Kidney capillary endothelial cell (primary cell): ENCODE measurements around the gene UCMA.

ENCODE experiments used
- DNase-seq: peaks from one replicate; pipeline ENCODE4 v3.0.0-alpha.2; 2018; ENCODE audit warnings: low spot score

Gene UCMA

DNA sequence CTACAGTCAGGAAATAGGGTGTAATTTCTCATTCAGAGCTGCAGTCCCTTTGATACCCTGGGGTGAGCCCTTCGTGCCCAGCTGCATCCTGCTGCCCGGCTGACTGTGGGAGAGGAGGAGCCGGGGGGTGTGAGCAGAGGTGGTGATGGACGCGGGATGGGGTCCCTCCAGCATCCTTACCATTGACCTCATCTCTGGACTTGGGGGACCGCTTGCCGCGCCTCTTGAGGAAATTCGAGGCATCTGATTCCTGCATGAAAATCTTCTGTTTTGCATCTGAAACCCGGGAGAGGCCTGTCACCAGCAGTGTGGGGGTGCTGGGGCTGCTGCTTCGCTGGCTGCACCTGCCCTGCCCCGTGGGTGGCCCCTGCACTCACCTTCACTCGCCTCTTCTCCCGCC lies 816 bp downstream of the UCMA start:
- no peak for DNase-seq

DNA sequence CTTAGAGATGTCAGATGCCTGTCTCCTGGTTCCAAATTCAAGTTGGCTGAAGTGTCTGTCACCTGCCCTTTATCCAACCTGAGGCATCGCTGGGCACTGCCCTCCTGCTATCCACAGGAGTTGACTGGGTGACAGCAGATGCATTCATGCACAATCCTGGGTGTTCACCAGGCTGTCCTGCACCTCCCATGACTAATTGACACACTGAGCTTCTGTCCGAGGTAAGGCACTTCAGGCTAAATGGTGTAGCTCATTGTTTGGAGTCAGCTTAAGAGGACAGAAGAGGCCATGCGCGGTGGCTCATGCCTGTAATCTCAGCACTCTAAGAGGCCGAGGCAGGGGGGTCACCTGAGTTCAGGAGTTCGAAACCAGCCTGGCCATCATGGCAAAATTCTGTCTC lies 2.4 kb downstream of the UCMA start:
- DNase-seq, result no peak

DNA sequence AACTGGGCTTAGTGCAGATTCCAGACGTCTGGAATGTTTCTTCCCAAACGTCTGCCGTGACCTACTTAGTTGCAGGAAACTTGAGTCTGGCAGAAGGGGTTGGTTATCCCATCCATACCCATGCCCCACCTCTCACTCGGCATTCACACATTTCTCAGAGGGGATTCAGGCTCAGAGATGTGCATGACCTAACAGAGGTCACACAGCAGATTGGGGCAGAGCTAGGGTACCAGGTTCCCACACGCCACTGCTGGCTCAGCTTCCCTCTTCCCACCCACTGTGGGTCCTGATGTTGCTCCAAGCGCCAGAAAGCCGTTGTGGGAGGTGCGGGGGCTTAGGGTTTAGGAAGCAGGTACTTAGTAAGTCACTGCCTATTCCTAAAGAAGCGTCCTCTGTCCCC lies 3.0 kb downstream of the UCMA start:
- DNase-seq, result no peak

DNA sequence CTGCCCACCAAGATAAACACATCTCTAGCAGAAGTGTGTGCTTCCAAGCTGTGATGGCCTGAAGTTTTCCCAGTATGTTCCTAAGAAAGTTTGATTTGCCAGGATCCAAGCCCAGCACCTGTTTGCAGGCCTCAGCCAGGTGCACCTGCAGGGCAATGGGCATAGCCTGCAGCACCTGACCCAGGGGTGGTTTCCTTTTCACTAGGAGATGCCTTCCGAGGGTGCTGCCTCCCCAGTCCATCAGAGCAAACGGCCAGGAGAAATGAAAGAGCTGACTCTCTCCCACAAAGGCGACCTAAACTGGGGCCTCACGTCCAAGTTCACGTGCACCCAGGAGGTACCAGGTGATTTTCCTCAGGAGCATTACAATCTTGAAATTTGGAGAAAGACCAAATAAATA lies 7.1 kb downstream of the UCMA start:
- no peak for DNase-seq

DNA sequence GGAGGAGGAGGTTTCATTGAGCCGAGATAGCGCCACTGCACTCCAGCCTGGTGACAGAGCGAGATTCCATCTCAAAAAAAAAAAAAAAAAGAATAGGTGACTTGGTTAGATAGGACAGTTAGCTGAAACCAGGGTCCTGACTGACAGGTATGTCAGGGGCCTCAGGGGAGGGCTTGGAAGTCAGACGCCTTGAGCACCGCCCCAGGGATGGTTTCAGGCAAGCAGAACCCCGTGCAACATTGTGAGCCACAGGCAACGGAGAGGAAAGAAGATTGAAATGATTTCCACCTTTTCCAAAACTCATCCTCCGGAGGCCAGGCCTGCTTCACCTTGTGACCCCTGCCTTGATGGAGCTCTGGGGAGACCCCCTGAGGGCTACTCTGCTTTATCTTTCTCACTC lies 8.6 kb downstream of the UCMA start:
- DNase-seq, result no peak

DNA sequence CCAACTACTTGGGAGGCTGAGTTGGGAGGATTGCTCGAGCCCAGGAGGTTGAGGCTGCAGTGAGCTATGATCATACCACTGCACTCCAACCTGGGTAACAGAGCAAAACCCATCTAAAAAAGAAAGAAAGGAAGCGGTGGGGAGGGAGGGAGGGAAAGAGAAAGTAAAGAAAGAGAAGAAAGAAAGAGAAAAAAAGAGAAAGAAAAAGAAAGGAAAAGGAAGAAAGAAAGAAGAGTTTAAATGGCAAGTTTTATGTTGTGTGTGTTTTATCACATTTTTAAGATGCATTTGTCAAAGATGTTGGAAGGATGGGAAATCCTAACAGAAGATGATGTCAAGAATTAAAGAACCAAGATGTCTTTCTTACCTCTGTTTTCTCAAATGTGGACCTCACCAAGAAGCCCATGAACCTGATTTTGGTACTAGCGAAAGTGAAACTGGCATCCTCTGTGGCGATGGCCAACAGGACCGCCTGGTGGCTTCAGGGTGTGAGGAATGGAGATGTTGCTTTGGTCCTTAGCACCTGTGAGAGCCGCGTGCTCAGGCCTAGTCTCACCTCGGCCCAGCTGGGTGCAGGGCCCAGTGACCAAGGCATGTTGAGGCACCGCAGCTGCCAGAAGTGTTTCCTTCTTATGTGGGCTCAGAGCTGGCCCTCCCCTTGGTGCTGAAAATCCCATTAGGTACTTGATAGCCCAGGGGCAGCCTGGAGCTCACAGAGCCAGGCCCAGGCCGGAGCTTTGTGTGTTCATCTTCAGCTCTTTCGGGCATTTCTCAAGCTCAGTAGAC lies 9.8 kb downstream of the UCMA start:
- no peak for DNase-seq

DNA sequence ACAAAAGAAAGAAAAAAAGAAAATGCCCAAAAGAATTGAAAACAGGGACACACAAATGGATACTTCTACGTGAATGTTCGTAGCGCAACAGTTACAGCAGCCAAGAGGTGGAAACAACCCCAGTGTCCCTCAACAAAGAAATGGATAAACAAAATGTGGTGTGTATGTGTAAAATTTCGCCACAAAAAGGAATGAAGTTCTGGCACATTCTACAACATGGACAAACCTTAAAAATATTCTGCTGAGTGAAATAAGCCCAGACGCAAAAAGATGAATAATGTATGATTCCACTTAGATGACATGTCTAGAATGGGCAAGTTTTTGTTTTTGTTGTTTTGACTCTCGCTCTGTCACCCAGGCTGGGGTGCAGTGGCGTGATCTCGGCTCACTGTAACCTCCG lies 10.9 kb downstream of the UCMA start:
- no peak for DNase-seq

DNA sequence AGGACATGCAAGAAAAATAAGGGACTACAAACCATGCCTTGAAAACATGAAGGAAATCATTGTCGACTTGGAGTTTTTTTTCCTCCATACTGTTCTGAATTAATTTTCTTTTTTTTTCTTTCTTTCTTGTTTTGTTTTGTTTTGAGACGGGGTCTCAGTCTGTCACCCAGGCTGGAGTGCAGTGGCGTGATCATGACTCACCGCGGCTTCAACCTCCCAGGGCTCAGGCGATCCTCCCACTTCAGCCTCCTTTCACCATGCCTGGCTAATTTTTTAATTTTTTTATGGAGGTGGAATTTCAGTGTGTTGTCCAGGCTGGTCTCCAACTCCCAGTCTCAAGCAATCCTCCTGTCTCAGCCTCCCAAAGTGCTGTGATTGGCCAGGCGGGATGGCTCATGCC lies 11.6 kb downstream of the UCMA start:
- no peak for DNase-seq

DNA sequence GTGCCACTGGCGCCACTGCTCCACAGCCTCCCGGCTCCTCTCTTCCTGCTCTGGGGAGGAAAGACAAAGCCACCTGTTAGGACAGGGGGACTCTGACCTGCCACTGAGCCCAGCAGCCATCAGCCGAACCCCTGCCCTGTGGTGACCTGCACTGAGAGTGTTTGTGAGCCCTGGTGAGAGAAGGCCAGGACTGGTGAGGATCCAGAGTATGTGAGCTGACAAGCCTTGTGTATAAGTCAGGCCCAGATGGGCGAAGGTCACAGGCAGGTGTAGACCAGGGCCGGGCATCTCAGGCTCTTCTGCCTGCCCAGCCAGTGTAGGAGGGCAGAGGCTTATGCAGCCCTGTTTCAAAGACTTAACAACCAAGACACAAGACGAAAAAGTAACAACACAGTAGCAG lies 12.0 kb downstream of the UCMA start:
- no peak for DNase-seq

DNA sequence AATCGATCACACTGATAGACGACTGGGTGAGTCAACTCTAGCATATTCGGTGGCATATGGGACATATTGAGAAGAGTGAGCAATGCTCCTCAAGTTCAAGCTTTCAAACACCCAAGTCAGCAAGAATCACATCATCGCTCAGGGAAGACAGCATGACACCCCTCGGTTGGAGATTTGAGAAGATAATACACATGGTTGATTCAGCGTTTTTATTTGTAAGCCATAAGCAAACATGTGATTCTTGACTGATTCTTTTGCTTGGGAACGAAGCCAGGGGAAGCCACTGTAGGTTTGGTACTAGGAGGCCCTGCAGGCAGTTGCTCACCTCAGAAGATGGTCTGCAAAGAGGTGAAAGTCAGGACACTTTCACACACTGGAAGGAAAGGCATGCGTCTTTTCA lies 12.6 kb downstream of the UCMA start:
- DNase-seq, result no peak

DNA sequence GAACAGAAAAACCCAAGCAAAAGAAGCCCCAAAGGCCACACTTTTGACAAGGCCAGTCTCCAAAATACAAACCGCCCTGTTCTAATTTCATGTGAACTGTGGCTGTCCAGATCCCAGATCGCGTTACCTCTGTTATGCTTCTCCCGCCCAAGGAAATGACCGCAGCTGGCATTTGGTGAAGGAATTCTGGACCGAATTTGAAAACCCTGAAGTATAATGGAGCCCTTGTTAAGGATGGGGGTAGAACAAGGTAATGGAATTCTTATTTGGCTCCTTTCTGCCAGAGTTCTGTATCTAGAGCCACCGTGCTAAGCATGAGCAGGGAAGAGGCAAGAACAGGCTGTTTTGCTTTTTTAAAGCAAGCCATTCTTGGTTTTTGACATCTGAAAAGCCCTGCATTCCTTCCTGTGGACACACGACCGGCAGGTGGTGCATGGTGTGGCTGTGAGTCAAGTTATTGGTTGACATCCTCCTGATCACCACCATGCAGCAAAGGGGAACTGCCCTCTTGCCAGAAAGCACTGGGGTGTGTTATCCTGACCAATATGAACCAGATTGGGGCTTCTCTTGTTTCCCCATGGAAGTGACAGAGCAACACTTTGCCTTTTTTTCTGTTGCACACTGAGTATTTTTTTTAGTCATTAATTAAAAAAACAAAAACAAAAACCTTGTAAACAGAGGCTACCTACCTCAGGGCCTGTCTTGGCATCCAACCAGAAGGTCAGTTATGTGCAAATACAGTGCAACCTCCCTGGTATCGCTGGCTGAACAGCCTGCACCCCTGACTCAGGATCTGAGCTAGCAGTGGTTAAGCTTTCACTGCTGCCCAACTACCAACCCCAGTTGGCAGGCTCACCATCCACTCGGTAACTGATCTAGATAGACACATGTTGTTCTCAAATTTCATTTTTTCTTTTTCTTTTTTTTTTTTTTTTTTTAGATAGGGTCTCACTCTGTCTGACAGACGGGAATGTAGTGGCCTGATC lies 14.2 kb downstream of the UCMA start:
- no peak for DNase-seq

DNA sequence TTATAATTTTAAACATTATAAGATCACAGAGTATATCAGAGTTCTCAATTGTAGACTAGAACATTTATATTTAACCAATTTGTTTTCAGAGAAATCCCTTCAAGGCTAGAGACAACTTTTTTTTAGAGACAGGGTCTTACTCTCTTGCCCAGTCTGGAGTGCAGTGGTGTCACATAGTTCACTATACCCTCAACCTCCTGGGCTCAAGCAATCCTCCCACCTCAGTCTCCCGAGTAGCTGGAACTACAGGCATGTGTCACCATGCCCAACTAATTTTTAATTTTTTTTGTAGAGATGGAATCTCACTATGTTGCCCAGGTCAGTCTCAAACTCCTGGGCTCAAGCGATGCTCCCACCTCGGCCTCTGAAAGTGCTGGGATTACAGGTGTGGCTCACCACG lies 15.3 kb downstream of the UCMA start:
- DNase-seq, result no peak

DNA sequence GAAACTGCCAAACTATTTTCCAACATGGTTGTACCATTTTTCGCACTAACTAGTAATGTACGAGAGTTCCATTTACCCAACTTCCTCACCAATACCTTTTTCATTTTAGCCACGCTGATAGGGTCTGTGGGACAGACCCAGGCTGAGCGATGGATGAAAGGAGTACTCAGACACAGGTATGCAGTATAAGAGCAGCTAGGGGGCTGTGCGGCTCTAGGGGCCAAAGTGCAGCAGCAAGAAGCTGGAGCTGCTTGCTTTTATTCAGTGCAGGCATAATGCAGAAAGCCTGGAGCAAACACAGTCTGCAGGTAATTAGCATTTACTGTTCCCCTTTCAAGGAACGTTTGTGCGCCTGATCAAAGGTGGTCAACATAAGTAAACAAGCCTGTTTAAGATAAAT lies 21.0 kb downstream of the UCMA start:
- no peak for DNase-seq

DNA sequence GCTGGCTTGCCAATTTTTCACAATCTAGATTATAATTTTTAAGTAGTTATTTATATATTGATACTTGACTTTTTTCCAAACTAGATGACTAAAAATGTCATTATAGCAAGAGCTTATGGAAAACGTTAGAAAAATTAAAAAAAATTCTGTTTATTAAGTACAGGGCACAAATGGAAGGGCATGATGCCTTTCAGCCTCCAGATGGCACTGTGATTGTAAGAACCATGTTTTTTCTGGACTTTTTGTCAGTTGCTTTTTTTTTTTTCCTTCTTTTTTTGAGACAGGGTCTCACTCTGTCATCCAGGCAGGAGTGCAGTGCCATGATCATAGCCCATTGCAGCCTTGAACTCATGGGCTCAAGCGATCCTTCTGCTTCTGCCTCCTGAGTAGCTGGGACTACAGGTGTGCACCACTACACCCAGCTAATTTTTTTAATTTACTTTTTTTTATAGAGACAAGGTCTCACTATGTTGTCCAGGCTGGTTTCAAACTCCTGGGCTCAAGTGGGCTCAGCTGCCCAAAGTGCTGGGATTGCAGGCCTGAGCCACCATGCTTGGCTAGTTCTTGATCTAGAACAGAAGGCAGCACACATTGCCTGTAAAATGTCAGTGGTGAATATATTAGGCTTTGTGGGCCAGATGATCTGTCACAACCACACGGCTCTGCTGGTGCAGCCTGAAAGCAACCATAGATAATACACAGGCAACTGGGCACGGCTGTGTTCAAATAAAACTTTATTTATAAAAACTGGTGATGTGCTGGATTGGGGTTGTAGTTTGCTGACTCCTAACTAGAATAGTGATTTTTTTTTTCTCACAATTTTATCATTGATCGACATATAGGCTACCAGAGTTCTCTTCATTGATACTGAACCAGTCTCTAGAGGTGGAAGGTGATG lies 27.4 kb downstream of the UCMA start:
- peak; percentile 16 for DNase-seq

DNA sequence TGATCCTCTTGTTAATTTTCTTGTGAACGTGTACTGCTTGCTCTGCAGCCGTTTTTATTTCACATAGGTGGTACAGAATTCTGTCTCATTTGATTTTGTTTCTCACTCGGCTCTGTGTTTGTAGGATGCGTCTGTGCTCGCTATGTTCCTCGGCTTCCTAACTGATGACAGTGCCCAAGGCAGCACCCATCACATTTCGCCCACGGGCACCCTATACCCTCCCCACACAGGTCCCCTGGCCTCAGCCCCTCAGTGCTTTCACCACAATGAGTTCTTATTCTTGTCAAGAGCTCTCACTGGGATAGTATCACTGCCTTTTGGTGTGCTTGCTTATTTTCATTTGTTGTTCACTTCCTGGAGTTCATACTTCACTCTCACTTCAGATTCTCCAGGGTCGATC lies 28.1 kb downstream of the UCMA start:
- DNase-seq, result no peak

DNA sequence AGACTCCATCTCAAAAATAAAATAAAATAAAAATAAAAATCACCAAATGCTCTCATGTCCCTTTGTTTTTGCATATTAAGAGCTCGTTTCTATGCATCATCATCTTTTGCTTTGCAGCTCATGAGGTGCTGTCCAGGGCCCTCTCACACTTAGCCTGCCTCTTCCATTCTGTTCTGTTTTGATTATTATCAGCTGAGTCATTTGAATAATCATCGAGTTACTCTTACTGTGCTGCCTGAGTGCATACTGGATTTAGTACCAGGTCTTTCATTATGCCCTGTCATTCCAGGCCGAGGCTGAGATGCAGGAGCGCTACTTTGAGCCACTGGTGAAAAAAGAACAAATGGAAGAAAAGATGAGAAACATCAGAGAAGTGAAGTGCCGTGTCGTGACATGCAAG lies 33.0 kb downstream of the UCMA start:
- DNase-seq, result no peak

DNA sequence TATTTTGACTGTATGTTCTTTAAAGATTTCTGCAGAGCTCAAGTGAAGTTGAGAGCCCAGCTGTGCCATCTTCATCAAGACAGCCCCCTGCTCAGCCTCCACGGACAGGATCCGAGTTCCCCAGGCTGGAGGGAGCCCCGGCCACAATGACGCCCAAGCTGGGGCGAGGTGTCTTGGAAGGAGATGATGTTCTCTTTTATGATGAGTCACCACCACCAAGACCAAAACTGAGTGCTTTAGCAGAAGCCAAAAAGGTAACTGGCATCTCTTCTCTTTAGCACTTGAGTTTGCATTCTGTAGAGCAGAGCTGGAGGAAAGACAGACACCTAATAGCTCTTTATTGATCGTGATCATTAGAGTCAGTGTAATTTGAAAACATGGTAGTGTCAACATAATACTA lies 39.2 kb downstream of the UCMA start:
- no peak for DNase-seq

DNA sequence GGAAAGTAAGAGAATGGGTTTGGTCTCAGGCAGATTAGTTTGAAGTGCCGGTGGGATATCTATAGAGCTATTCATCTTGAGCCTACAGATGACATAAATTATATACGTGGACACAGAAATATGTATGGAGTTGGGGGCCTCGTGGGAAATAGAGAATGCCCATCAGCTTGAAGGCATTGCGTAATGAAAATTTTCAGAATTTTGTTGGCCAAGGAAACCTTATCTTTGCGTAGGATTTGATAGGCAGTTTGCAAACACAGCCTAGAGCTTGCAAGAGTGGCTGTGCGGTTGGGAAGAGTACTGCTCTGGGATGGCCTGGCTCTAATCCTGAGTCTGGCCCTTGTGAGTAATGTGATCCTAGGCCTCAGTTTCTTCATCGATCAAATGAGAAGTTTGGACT lies 40.5 kb downstream of the UCMA start:
- no peak for DNase-seq

DNA sequence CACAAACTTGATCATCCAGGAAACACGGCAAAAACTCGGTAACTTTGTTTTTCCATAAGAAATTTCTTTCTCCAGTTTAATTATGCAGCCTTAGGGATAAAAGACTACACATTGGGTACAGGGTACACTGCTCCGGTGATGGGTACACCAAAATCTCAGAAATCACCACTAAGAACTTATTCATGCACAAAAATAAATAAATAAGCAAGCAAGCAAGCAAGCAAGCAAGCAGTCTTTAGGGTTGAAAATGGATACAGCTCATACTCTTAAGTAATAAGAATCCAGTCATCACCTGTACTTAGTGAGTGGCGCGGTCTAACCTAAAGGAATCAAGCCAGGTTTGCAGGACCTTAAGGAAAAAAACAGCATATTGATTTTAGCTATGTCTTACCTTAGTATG lies 42.8 kb downstream of the UCMA start:
- no peak for DNase-seq

DNA sequence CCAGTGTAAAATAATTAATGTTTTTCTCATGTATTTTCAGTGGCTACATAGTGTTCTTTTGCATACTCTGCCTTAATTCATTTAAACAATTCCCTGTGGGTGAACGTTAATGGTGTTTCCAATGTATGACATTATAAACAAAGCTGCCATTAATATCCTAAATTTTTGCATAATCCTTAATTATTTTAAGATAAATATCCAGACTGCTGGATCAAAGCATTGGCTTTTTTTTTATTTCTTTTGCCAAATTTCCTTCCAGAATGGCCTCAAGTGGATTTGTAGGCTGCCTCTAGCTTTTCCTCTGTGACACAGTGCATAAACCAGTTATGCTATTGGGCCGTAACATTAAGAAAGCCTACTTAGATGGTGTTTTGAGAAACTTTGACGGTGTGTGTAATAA lies 43.4 kb downstream of the UCMA start:
- DNase-seq, result no peak

DNA sequence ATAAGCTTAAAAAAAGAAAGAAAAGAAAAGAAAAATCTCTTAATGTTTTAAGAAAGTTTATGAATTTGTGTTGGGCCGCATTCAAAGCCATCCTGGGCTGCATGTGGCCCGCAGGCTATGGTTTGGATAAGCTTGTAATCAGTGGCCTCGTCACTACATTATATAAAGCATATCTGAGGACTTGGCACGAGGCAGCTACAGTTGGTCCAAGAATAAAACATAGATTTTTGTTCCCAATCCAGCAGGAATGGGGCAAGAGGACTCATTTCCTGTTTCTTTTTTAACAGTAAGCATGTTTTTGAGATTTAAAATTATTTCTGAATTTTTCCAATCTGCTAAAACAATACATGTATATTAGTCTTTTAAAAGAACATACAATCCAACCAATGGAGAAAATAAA lies 44.2 kb downstream of the UCMA start:
- DNase-seq, result no peak

DNA sequence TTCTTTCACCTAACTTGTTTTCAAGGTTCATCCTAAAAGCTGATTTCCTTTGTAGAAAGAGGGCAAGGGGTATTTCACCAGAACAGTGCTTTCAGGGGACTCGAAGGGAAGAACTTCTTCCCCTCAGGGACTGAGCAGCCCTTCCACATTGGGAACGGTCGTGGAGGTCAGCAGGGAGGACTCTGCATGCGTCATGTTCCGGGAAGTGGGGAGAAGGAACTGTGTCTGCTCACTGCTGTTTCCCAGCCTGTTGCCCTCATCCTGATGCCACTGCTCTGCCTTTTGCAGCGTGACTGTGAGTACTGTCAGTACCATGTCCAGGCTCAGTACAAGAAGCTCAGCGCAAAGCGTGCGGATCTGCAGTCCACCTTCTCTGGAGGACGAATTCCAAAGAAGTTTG lies 45.6 kb downstream of the UCMA start:
- no peak for DNase-seq
